Astrocyte (in vitro differentiated cells and primary cell): ENCODE results near the gene ADCY2.

ENCODE experiments used
- EZH2 ChIP-seq: IDR thresholded peaks from 2 replicates; pipeline ENCODE4 v1.6.1; 2012; ENCODE audit warnings: mild to moderate bottlenecking, low read length, inconsistent platforms; ENCODE audit not compliant: insufficient read depth
- TF ChIP-seq, protein P1 (sequence below): IDR thresholded peaks from 2 replicates; pipeline ENCODE4 v1.5.1; 2011; ENCODE audit warnings: low read depth, mild to moderate bottlenecking, inconsistent platforms, low read length, moderate library complexity; ENCODE audit not compliant: insufficient read depth

DNA sequence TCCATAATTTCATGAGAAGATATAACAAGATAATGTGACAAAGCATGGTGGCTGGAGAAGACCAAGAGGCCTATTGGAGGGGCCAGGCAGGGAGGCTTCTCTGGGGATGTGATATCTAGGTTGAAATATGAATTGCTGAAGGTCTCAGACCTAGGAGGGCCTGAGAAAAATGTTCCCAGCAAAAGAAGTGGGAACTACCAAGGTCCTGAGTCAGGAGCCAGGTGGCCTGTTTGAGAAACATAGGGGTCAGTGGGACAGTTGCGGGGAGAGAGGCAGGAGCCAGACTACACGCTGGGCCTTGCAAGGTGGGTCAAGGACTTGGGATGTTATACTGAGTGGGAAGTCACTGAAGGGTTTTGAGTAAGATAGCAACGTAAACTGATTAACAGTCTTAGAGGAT, 238.9 kb downstream of the ADCY2 start:
- TF ChIP-seq, protein P1, sequence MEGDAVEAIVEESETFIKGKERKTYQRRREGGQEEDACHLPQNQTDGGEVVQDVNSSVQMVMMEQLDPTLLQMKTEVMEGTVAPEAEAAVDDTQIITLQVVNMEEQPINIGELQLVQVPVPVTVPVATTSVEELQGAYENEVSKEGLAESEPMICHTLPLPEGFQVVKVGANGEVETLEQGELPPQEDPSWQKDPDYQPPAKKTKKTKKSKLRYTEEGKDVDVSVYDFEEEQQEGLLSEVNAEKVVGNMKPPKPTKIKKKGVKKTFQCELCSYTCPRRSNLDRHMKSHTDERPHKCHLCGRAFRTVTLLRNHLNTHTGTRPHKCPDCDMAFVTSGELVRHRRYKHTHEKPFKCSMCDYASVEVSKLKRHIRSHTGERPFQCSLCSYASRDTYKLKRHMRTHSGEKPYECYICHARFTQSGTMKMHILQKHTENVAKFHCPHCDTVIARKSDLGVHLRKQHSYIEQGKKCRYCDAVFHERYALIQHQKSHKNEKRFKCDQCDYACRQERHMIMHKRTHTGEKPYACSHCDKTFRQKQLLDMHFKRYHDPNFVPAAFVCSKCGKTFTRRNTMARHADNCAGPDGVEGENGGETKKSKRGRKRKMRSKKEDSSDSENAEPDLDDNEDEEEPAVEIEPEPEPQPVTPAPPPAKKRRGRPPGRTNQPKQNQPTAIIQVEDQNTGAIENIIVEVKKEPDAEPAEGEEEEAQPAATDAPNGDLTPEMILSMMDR: no peak
- TF ChIP-seq EZH2: no peak
